HL-60 (cell line): ENCODE data around the gene CELSR2.

ENCODE experiments used
- CTCF ChIP-seq: IDR thresholded peaks from one replicate; pipeline ENCODE4 v1.5.1; 2011; ENCODE audit warnings: low read length, control low read depth, inconsistent platforms; ENCODE audit not compliant: insufficient read depth
- GABPA ChIP-seq: IDR thresholded peaks from 2 replicates; pipeline ENCODE4 v1.6.1; 2012; ENCODE audit warnings: low read depth

- TF ChIP-seq CTCF (no peak), GABPA (no peak)
These were observed 52.5 kb downstream of the CELSR2 start for GRCh38 chr1:109301874-109302273.
